Measurements from ENCODE around the gene C12orf42.

- TF ChIP-seq EP300 (IDR thresholded peaks at IDR 0.05) (no peak), POLR2A (IDR thresholded peaks at IDR 0.05) (no peak), CTCF (IDR thresholded peaks at IDR 0.05) (no peak)
Observed at GRCh38 chr12:103540319-103540718, 44.6 kb upstream of the C12orf42 start.
